H1 (cell line): ENCODE measurements around the gene FANCL. TPM values are rescaled to one million over a fixed set of nuclear protein-coding genes. Genes with fewer than 3 reads are reported as not detected.

Experiments
- CTCF ChIA-PET: fragments of 300-600 bp; sonication (Branson Sonifier 250); formaldehyde crosslinking; loops from one replicate; lab custom pipeline; 2021; ENCODE audit not compliant: partially characterized antibody; lab: Charles Lee
- POLR2A ChIA-PET: fragments of 300-600 bp; sonication (Branson Sonifier 250); formaldehyde crosslinking; loops from one replicate; lab custom pipeline; 2021; ENCODE audit warnings: inconsistent platforms; ENCODE audit not compliant: partially characterized antibody; lab: Charles Lee
- DNase-seq, 2 experiments: peaks; one replicate each; pipeline versions ENCODE4 v3.0.0 to v3.0.0-alpha.2; 2010 to 2022; ENCODE audit warnings: low spot score in 2 of 2, low read depth in 1 of 2, mixed read lengths in 1 of 2
- FAIRE-seq: peaks from 2 replicates; lab custom pipeline; 2011; peaks lifted over from hg19 to GRCh38; lab: Jason Lieb, UNC
- H2AFZ ChIP-seq: 2 replicates; pipeline ENCODE4 v1.8.1; 2012; ENCODE audit warnings: low read length, inconsistent platforms
- H2AK5ac ChIP-seq: 2 replicates; pipeline ENCODE4 v1.6.1; 2013; ENCODE audit warnings: low read depth, low read length
- H2BK120ac ChIP-seq: replicated peaks from 2 replicates; pipeline ENCODE3; 2013; ENCODE audit warnings: low read depth, low read length, inconsistent platforms
- H2BK12ac ChIP-seq: 2 replicates; pipeline ENCODE4 v1.6.1; 2013; ENCODE audit warnings: low read depth, low read length
- H2BK15ac ChIP-seq: 2 replicates; pipeline ENCODE4 v1.6.1; 2013; ENCODE audit warnings: low read length
- H2BK20ac ChIP-seq: 2 replicates; pipeline ENCODE4 v1.6.1; 2013; ENCODE audit warnings: low read length
- H2BK5ac ChIP-seq: 2 replicates; pipeline ENCODE4 v1.6.1; 2013; ENCODE audit warnings: low read depth, low read length
- H3K14ac ChIP-seq: 2 replicates; pipeline ENCODE4 v1.6.1; 2013; ENCODE audit warnings: inconsistent platforms; ENCODE audit not compliant: insufficient read length
- H3K18ac ChIP-seq: 2 replicates; pipeline ENCODE4 v1.6.1; 2013; ENCODE audit warnings: low read length; ENCODE audit errors: extremely low read depth
- H3K23ac ChIP-seq: 2 replicates; pipeline ENCODE4 v1.6.1; 2013; ENCODE audit warnings: inconsistent platforms; ENCODE audit not compliant: insufficient read length
- H3K23me2 ChIP-seq: 2 replicates; pipeline ENCODE4 v1.6.1; 2013; ENCODE audit warnings: low read depth, low read length
- H3K27ac ChIP-seq: 2 replicates; pipeline ENCODE4 v1.6.1; 2011; ENCODE audit warnings: low read depth, low read length, inconsistent platforms
- H3K27me3 ChIP-seq, 4 experiments: replicated peaks in 1 of 4; 1 replicate in 1 of 4; 2 replicates in 3 of 4; pipeline versions ENCODE4 v1.6.1 to v1.8.1; 2011 to 2013; ENCODE audit warnings: low read length in 3 of 4, mild to moderate bottlenecking in 3 of 4, inconsistent platforms in 2 of 4, mixed read lengths in 2 of 4, moderate library complexity in 1 of 4; ENCODE audit not compliant: control insufficient read depth in 3 of 4, insufficient read depth in 3 of 4; ENCODE audit errors: extremely low read depth in 1 of 4
- H3K36me3 ChIP-seq, 4 experiments: 2 replicates each; pipeline versions ENCODE4 v1.6.1 to v1.8.1; 2011 to 2013; ENCODE audit warnings: mild to moderate bottlenecking in 4 of 4, low read length in 3 of 4, moderate library complexity in 2 of 4, control low read depth in 1 of 4, inconsistent platforms in 1 of 4; ENCODE audit not compliant: insufficient read depth in 4 of 4, control insufficient read depth in 2 of 4
- H3K4ac ChIP-seq: replicated peaks from 2 replicates; pipeline ENCODE3; 2013; ENCODE audit warnings: low read length, low read depth, mixed read lengths, inconsistent platforms; ENCODE audit not compliant: insufficient read length
- H3K4me1 ChIP-seq, 4 experiments: replicated peaks in 1 of 4; 1 replicate in 1 of 4; 2 replicates in 3 of 4; pipeline versions ENCODE4 v1.6.1 to v1.8.1; 2011 to 2013; ENCODE audit warnings: low read length in 3 of 4, inconsistent platforms in 2 of 4, mixed read lengths in 1 of 4; ENCODE audit not compliant: insufficient read depth in 4 of 4, control insufficient read depth in 3 of 4
- H3K4me2 ChIP-seq, 2 experiments: 2 replicates each; pipeline versions ENCODE4 v1.6.1 to v1.8.1; 2011 to 2013; ENCODE audit warnings: low read depth in 2 of 2, low read length in 2 of 2, control low read depth in 1 of 2, inconsistent platforms in 1 of 2, mild to moderate bottlenecking in 1 of 2; ENCODE audit not compliant: insufficient read depth in 1 of 2
- H3K4me3 ChIP-seq, 4 experiments: fragments of 200-600, 300-600 bp in 1 of 4; sonication (generic), shearing (Covaris generic), sonication (Bioruptor Twin) in 1 of 4; 2 replicates each; pipeline versions ENCODE4 v1.5.1 to v1.8.1; 2011 to 2016; ENCODE audit warnings: low read length in 4 of 4, low read depth in 3 of 4, control low read depth in 2 of 4, inconsistent platforms in 2 of 4, mild to moderate bottlenecking in 2 of 4, mixed read lengths in 1 of 4, moderate library complexity in 1 of 4; ENCODE audit not compliant: insufficient read depth in 2 of 4; ENCODE audit errors: extremely low read depth in 1 of 4
- H3K56ac ChIP-seq: replicated peaks from 2 replicates; pipeline ENCODE3; 2013; ENCODE audit warnings: low read depth, mild to moderate bottlenecking, mixed read lengths, low read length, inconsistent platforms; ENCODE audit not compliant: insufficient read length
- H3K79me1 ChIP-seq: 2 replicates; pipeline ENCODE4 v1.6.1; 2013; ENCODE audit warnings: low read depth, low read length, control low read depth
- H3K79me2 ChIP-seq, 2 experiments: 2 replicates each; pipeline versions ENCODE4 v1.6.1 to v1.8.1; 2012 to 2013; ENCODE audit warnings: low read length in 2 of 2, mild to moderate bottlenecking in 2 of 2, inconsistent platforms in 1 of 2; ENCODE audit not compliant: insufficient read depth in 2 of 2, control insufficient read depth in 1 of 2
- H3K9ac ChIP-seq, 4 experiments: replicated peaks in 1 of 4; 1 replicate in 1 of 4; 2 replicates in 3 of 4; pipeline versions ENCODE4 v1.6.1 to v1.8.1; 2011 to 2013; ENCODE audit warnings: low read depth in 3 of 4, low read length in 3 of 4, control low read depth in 2 of 4, mild to moderate bottlenecking in 2 of 4, moderate library complexity in 2 of 4, inconsistent platforms in 1 of 4; ENCODE audit errors: extremely low read depth in 1 of 4
- H3K9me3 ChIP-seq, 2 experiments: 2 replicates each; pipeline versions ENCODE4 v1.6.1 to v1.8.1; 2012 to 2013; ENCODE audit warnings: mild to moderate bottlenecking in 2 of 2, moderate library complexity in 2 of 2, control low read depth in 1 of 2, inconsistent platforms in 1 of 2, low read depth in 1 of 2, low read length in 1 of 2, mixed read lengths in 1 of 2; ENCODE audit not compliant: insufficient read depth in 2 of 2
- H4K20me1 ChIP-seq, 2 experiments: replicated peaks in 1 of 2; 2 replicates each; pipeline versions ENCODE3 to v1.8.1; 2011 to 2013; ENCODE audit warnings: inconsistent platforms in 2 of 2, low read length in 2 of 2, mild to moderate bottlenecking in 1 of 2; ENCODE audit not compliant: insufficient read depth in 2 of 2, control insufficient read depth in 1 of 2
- H4K5ac ChIP-seq: 2 replicates; pipeline ENCODE4 v1.6.1; 2013; ENCODE audit warnings: low read length, low read depth, mixed read lengths, inconsistent platforms; ENCODE audit not compliant: insufficient read length
- H4K8ac ChIP-seq: 2 replicates; pipeline ENCODE4 v1.8.0; 2013; ENCODE audit warnings: mild to moderate bottlenecking, moderate library complexity, low read length, inconsistent platforms; ENCODE audit not compliant: insufficient read depth; ENCODE audit errors: extremely low read depth
- H4K91ac ChIP-seq: replicated peaks from 2 replicates; pipeline ENCODE3; 2013; ENCODE audit warnings: low read length, mixed read lengths, inconsistent platforms; ENCODE audit not compliant: insufficient read length
- ATF2 ChIP-seq: IDR thresholded peaks from 2 replicates; pipeline ENCODE4 v1.6.1; 2012; ENCODE audit warnings: low read length, inconsistent platforms
- EP300 ChIP-seq, 2 experiments: IDR thresholded peaks; 1 replicate in 1 of 2; 2 replicates in 1 of 2; pipeline ENCODE4 v1.6.1; 2011 to 2012; ENCODE audit warnings: low read depth in 2 of 2, low read length in 2 of 2, mild to moderate bottlenecking in 2 of 2, borderline replicate concordance in 1 of 2, inconsistent platforms in 1 of 2, moderate library complexity in 1 of 2
- NRF1 ChIP-seq: IDR thresholded peaks from 2 replicates; pipeline ENCODE4 v1.6.1; 2011; ENCODE audit warnings: mild to moderate bottlenecking, low read depth, low read length, improper control_type of control experiment
- RXRA ChIP-seq: IDR thresholded peaks from 2 replicates; pipeline ENCODE4 v1.6.1; 2011; ENCODE audit warnings: low read depth, mild to moderate bottlenecking, low read length, moderate library complexity; ENCODE audit not compliant: insufficient read depth
- SP4 ChIP-seq: IDR thresholded peaks from 2 replicates; pipeline ENCODE4 v1.6.1; 2012; ENCODE audit warnings: low read length, inconsistent platforms
- TAF1 ChIP-seq: IDR thresholded peaks from 2 replicates; pipeline ENCODE4 v1.6.1; 2011; ENCODE audit warnings: mild to moderate bottlenecking, low read depth, low read length
- TBP ChIP-seq: IDR thresholded peaks from 2 replicates; pipeline ENCODE4 v1.6.1; 2011; ENCODE audit warnings: low read depth, low read length, improper control_type of control experiment
- TEAD4 ChIP-seq: IDR thresholded peaks from 2 replicates; pipeline ENCODE4 v1.6.1; 2012; ENCODE audit warnings: low read depth, low read length, inconsistent platforms, mixed read lengths
- WGBS, 2 experiments: shearing (Covaris generic) in 1 of 2; methylation state at CpG; one replicate each; pipeline versions ENCODE4 v1.1.6 to v1.1.7; 2013 to 2015; ENCODE audit warnings: low lambda C conversion rate in 2 of 2, mixed read lengths in 2 of 2, inconsistent platforms in 1 of 2, low coverage in 1 of 2, missing lambda C conversion rate in 1 of 2; ENCODE audit not compliant: insufficient replicate concordance in 2 of 2, insufficient coverage in 1 of 2, insufficient read length in 1 of 2; ENCODE audit errors: extremely low coverage in 1 of 2, missing lambda C conversion rate in 1 of 2; 5-methylcytosine and 5-hydroxymethylcytosine counted together
- polyA plus RNA-seq, 7 experiments: library from polyadenylated mRNA; depleted of rRNA in 3 of 7; stranded (reverse) in 5 of 7; unstranded in 2 of 7; fragments of >200 nt in 5 of 7; fragments of 200-250 nt in 2 of 7; gene quantifications; 1 replicate in 5 of 7; 2 replicates in 1 of 7; 4 replicates in 1 of 7; pipeline versions ENCODE4 v1.2.1 to v1.2.3, GENCODE V29; 2011 to 2013; ENCODE audit warnings: missing spikeins in 2 of 7, mixed read lengths in 2 of 7
- total RNA-seq: library from RNA; stranded (reverse); fragmentation: NEBNext Ultra II Directional; extraction: Animal tissue kit (Norgen Biotek cat#: 25700); gene quantifications from 2 replicates; pipeline ENCODE4 v1.2.1, GENCODE V29; 2021

FANCL gene
- total and polyA plus RNA-seq, 2 of the 8 experiments (the other 6 are each of a cell fraction or from before 2014, with no cell fraction given): 38.7 to 55.9 TPM

GRCh38 chr2:58109481-58109880 is 131.6 kb downstream of the FANCL start:
- Histone ChIP-seq H4K8ac (no peak overlapping the region), H4K5ac (no peak overlapping the region), H2BK120ac (no peak overlapping the region), H2BK12ac (no peak overlapping the region), H3K4me2 (no peak overlapping the region), H3K23me2 (no peaks in the 10 kb centered on the region), H3K9ac (no peak overlapping the region), H3K23ac (no peak overlapping the region), H2AK5ac (no peak overlapping the region), H3K4me1 (peaks cover 0 to 2% (median 0%) of the 10 kb centered on the region in 4 experiments; a peak in 1 of 7 replicates), H3K9me3 (no peaks in the 10 kb centered on the region), H3K4ac (no peak overlapping the region), H4K20me1 (no peaks in the 10 kb centered on the region), H3K36me3 (no peaks in the 10 kb centered on the region), H2BK5ac (no peak overlapping the region), H3K14ac (no peak overlapping the region), H2BK20ac (no peak overlapping the region), H3K4me3 (no peak overlapping the region), H3K27ac (no peak overlapping the region), H3K18ac (no peak overlapping the region), H3K79me1 (no peaks in the 10 kb centered on the region), H2AFZ (no peak overlapping the region), H2BK15ac (no peak overlapping the region), H3K27me3 (no peaks in the 10 kb centered on the region), H3K56ac (no peak overlapping the region), H4K91ac (no peak overlapping the region), H3K79me2 (no peaks in the 10 kb centered on the region)
- DNase-seq (no peak), FAIRE-seq (no peak)
- 91% methylated on average over 2 of the region's 2 CpGs; no CpG with 5 or more reads in 1 of the 2 experiments for WGBS, 2 experiments
- POLR2A ChIA-PET: no interaction called here
- no peak for TF ChIP-seq RXRA
- no peak for TF ChIP-seq TEAD4
- no peak for TF ChIP-seq EP300 (IDR thresholded peaks at IDR 0.05; ENCODE audit: borderline replicate concordance in 1 of 2, low read depth in 2 of 2, low read length in 2 of 2)
- TF ChIP-seq TBP: no peak
- TF ChIP-seq ATF2: no peak
- TF ChIP-seq SP4: no peak
- no peak for TF ChIP-seq NRF1
- TF ChIP-seq TAF1: no peak
- CTCF ChIA-PET: no interaction called here
